Kidney epithelial cell (primary cell): Measurements from ENCODE around the gene KIF5C. TPM values are rescaled to one million over a fixed set of nuclear protein-coding genes. Genes with fewer than 3 reads are reported as not detected.
"Not testable (repeated sequence)": the region's sequence is repeated elsewhere in the genome, so short reads cannot be mapped to it uniquely, and the experiment has no call there.

Experiments used
- DNase-seq: peaks from one replicate; pipeline ENCODE4 v3.0.0-alpha.2; 2010; ENCODE audit warnings: low read depth
- H3K27me3 ChIP-seq: 2 replicates; pipeline ENCODE4 v1.6.0; 2011; ENCODE audit warnings: low read length; ENCODE audit not compliant: control insufficient read depth, insufficient read depth
- H3K36me3 ChIP-seq: 2 replicates; pipeline ENCODE4 v1.5.1; 2011; ENCODE audit warnings: low read length; ENCODE audit not compliant: control insufficient read depth, insufficient read depth
- H3K4me3 ChIP-seq: 2 replicates; pipeline ENCODE4 v1.5.1; 2011; ENCODE audit warnings: low read depth, mild to moderate bottlenecking, control low read depth, low read length
- total RNA-seq: library from RNA; depleted of rRNA; stranded (reverse); fragments of >200 nt; gene quantifications from 2 replicates; pipeline ENCODE4 v1.2.3, GENCODE V29; 2015
- TF ChIP-seq, protein P1 (sequence below): IDR thresholded peaks from 2 replicates; pipeline ENCODE4 v1.5.1; 2011; ENCODE audit warnings: mild to moderate bottlenecking, moderate library complexity, low read length, control low read depth, inconsistent platforms; ENCODE audit not compliant: insufficient read depth, poor library complexity, severe bottlenecking

KIF5C gene
- total RNA-seq, 1 donor from 2014 or later: 8.7 TPM

DNA sequence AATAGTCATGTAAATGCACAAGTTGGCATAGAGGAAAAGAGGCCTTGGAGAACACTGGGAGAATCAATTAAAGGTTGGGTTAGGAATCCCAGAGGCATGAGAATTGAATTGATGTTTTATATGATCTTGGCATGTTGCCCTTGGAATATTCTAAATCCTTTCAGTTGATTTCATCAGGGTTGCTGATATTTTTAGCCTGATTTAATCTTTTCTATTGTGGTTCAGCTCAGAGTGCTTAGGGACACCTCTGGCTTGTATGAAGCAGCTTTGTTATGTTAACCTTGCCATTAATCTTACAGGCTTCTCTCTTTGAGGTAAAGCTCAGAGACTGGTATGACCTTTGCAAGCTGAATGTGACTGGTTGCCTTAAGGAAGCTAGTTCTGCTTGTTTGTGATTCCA, 99.1 kb downstream of the KIF5C start:
- Histone ChIP-seq H3K27me3 (no peaks in the 10 kb centered on the region), H3K4me3 (no peak overlapping the region), H3K36me3 (no peaks in the 10 kb centered on the region)
- DNase-seq: no peak
- TF ChIP-seq, protein P1, sequence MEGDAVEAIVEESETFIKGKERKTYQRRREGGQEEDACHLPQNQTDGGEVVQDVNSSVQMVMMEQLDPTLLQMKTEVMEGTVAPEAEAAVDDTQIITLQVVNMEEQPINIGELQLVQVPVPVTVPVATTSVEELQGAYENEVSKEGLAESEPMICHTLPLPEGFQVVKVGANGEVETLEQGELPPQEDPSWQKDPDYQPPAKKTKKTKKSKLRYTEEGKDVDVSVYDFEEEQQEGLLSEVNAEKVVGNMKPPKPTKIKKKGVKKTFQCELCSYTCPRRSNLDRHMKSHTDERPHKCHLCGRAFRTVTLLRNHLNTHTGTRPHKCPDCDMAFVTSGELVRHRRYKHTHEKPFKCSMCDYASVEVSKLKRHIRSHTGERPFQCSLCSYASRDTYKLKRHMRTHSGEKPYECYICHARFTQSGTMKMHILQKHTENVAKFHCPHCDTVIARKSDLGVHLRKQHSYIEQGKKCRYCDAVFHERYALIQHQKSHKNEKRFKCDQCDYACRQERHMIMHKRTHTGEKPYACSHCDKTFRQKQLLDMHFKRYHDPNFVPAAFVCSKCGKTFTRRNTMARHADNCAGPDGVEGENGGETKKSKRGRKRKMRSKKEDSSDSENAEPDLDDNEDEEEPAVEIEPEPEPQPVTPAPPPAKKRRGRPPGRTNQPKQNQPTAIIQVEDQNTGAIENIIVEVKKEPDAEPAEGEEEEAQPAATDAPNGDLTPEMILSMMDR: no peak

GRCh38 chr2:148978026-148978685, 103.1 kb downstream of the KIF5C start:
- no peaks in the 10 kb centered on the region for H3K36me3 ChIP-seq
- DNase-seq: no peak
- no peak overlapping the region for H3K4me3 ChIP-seq
- TF ChIP-seq, protein P1: peak; percentile 9
- no peaks in the 10 kb centered on the region for H3K27me3 ChIP-seq

DNA sequence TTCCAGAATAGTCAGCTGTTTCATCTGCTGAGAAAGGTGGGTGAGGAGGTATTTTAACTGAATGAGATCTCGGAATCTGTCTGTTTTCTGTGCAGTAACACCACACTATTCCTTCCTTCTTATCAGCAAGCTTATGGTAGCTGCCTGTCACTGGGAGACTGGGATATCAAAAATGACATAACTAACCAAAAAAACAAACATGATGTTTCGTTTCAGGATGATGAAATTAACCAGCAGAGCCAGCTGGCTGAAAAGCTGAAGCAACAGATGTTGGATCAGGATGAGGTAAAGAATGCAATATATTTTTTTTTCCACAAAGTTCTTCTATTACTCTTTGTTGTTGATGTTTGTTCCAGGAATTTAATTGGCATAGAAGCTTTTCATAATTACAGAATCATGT, 103.7 kb downstream of the KIF5C start:
- no peaks in the 10 kb centered on the region for H3K36me3 ChIP-seq
- no peak for DNase-seq
- TF ChIP-seq, protein P1: no peak

DNA sequence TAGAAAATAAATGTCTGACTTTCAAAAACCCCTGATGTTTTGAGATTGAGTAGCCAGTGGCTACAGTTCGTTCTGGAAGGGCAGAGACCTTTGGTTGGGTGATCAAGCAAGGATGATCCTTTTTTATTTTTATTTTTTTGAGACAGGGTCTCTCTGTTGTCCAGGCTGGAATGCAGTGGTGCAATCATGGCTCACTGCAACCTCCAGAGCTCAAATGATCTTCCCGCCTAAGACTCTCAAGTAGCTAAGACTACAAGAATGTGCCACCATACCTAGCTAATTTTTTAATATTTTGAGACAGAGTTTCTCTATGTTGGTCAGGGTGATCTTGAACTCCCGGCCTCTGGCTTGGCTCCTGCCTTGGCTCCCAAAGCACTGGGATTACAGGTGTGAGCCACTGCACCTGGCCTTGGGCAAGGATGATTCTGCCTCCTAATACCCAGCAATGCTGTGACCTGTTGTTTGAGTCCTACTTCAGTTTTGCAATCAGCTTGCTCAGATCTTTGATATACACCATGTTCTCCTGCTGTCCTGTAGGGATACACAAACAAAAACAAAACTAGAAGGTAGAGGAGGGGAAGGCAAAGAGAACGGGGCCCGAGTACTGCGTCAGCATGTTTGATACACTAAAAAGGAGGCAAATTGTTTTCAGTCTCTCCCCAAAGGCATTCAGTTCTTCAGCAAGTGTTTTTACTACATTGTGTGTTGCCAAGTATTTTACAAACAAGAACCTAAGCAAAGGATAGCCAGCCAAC, 104.3 kb downstream of the KIF5C start:
- no peak for DNase-seq
- Histone ChIP-seq H3K27me3 (no peaks in the 10 kb centered on the region), H3K36me3 (no peaks in the 10 kb centered on the region), H3K4me3 (no peak overlapping the region)
- TF ChIP-seq, protein P1: no peak

More for the DNA sequence above, 103.7 kb downstream of the KIF5C start:
- Histone ChIP-seq H3K4me3 (no peak overlapping the region), H3K27me3 (no peaks in the 10 kb centered on the region)

GRCh38 chr2:148979919-148980277, 104.9 kb downstream of the KIF5C start:
- DNase-seq: no peak
- Histone ChIP-seq H3K4me3 (no peak overlapping the region), H3K27me3 (no peaks in the 10 kb centered on the region), H3K36me3 (no peaks in the 10 kb centered on the region)
- TF ChIP-seq, protein P1: no peak

- not testable (repeated sequence) for H3K27me3 ChIP-seq, H3K4me3 ChIP-seq, DNase-seq, H3K36me3 ChIP-seq
These were observed 105.5 kb downstream of the KIF5C start for GRCh38 chr2:148980496-148980895.
